Parathyroid adenoma (tissue), 2 donors: ENCODE measurements around the gene ZDHHC11B.
A peak's percentile ranks its signal among the peaks of the same experiment; 100 is the strongest.
"Not testable (repeated sequence)": the region's sequence is repeated elsewhere in the genome, so short reads cannot be mapped to it uniquely, and the experiment has no call there.

ENCODE experiments used
- H2AFZ ChIP-seq: fragments of 300-600 bp; sonication (generic); one replicate; pipeline ENCODE4 v1.7.0; 2017; ENCODE audit warnings: antibody characterized with exemption, mild to moderate bottlenecking
- H3K27ac ChIP-seq: fragments of 300-600 bp; sonication (generic); one replicate; pipeline ENCODE4 v1.7.0; 2017
- H3K27me3 ChIP-seq: fragments of 300-600 bp; sonication (generic); one replicate; pipeline ENCODE4 v1.7.0; 2017; ENCODE audit warnings: low read length; ENCODE audit not compliant: control insufficient read depth, insufficient read depth
- H3K36me3 ChIP-seq: fragments of 300-600 bp; sonication (generic); one replicate; pipeline ENCODE4 v1.7.0; 2017; ENCODE audit warnings: low read length; ENCODE audit not compliant: control insufficient read depth, insufficient read depth
- H3K4me1 ChIP-seq: fragments of 300-600 bp; sonication (generic); one replicate; pipeline ENCODE4 v1.7.0; 2017; ENCODE audit warnings: control low read depth
- H3K4me2 ChIP-seq: fragments of 300-600 bp; sonication (generic); one replicate; pipeline ENCODE4 v1.7.0; 2017; ENCODE audit warnings: low read length
- H3K4me3 ChIP-seq: fragments of 300-600 bp; sonication (generic); one replicate; pipeline ENCODE4 v1.7.0; 2017; ENCODE audit warnings: low read depth, low read length
- H3K79me2 ChIP-seq: fragments of 300-600 bp; sonication (generic); one replicate; pipeline ENCODE4 v1.7.0; 2017; ENCODE audit warnings: control low read depth
- H3K9ac ChIP-seq: fragments of 300-600 bp; sonication (generic); one replicate; pipeline ENCODE4 v1.7.0; 2017; ENCODE audit warnings: mild to moderate bottlenecking
- H3K9me3 ChIP-seq: fragments of 300-600 bp; sonication (generic); one replicate; pipeline ENCODE4 v1.7.0; 2017; ENCODE audit warnings: low read length; ENCODE audit not compliant: control insufficient read depth
- CTCF ChIP-seq: fragments of 300-600 bp; sonication (generic); IDR thresholded peaks from one replicate; pipeline ENCODE4 v1.7.0; 2017; ENCODE audit warnings: antibody characterized with exemption, mild to moderate bottlenecking
- donor health status: primary hyperparathyroidism.

Gene ZDHHC11B

GRCh38 chr5:696191-696590, 88.3 kb downstream of the ZDHHC11B start:
- H3K9ac ChIP-seq, H3K27me3 ChIP-seq, H3K9me3 ChIP-seq, H3K27ac ChIP-seq, H3K4me1 ChIP-seq, H2AFZ ChIP-seq, H3K4me3 ChIP-seq, H3K36me3 ChIP-seq, H3K4me2 ChIP-seq, H3K79me2 ChIP-seq: not testable (repeated sequence)

GRCh38 chr5:695475-695874, 89.1 kb downstream of the ZDHHC11B start:
- not testable (repeated sequence) for H3K36me3 ChIP-seq, H3K4me3 ChIP-seq

GRCh38 chr5:694042-694431, 90.5 kb downstream of the ZDHHC11B start:
- Histone ChIP-seq H3K9ac (peak overlapping the region; percentile 61), H3K4me2 (peak overlapping the region; percentile 44), H2AFZ (peak overlapping the region; percentile 93)
- H3K4me3 ChIP-seq, H3K4me1 ChIP-seq, H3K27me3 ChIP-seq, H3K36me3 ChIP-seq, H3K79me2 ChIP-seq, H3K9me3 ChIP-seq, H3K27ac ChIP-seq: not testable (repeated sequence)

More at GRCh38 chr5:695475-695874, 89.1 kb downstream of the ZDHHC11B start:
- H3K4me2 ChIP-seq, H3K9me3 ChIP-seq, H3K79me2 ChIP-seq, H3K27me3 ChIP-seq, H3K4me1 ChIP-seq, H3K9ac ChIP-seq, H2AFZ ChIP-seq, H3K27ac ChIP-seq: not testable (repeated sequence)

- not testable (repeated sequence) for H3K79me2 ChIP-seq, H3K9me3 ChIP-seq, H3K27me3 ChIP-seq, H3K4me1 ChIP-seq, H3K36me3 ChIP-seq
- Histone ChIP-seq H3K9ac (peak within 1 kb of the TSS; percentile 61), H3K27ac (peak within 1 kb of the TSS; percentile 60), H3K4me2 (peak within 1 kb of the TSS; percentile 75), H3K4me3 (peak within 1 kb of the TSS; percentile 57), H2AFZ (peak within 1 kb of the TSS; percentile 93)
Observed at GRCh38 chr5:693271-694041, 91.1 kb downstream of the ZDHHC11B start, which contains the start of gene TPPP. Gene TPPP (minus strand): TSS chr5:693352. CDS start chr5:678060, 15,292 bp downstream.

- H3K27me3 ChIP-seq, H3K79me2 ChIP-seq, H3K9me3 ChIP-seq, H3K36me3 ChIP-seq, H3K4me1 ChIP-seq, H3K27ac ChIP-seq, H3K9ac ChIP-seq: not testable (repeated sequence)
- Histone ChIP-seq H3K4me3 (peak overlapping the region; percentile 49), H3K4me2 (peak overlapping the region; percentile 75), H2AFZ (peak overlapping the region; percentile 54)
Observed at GRCh38 chr5:692529-693041, 91.9 kb downstream of the ZDHHC11B start.

- H3K79me2 ChIP-seq = no peaks in the 10 kb centered on the region
- H3K4me2 ChIP-seq = peak overlapping the region; percentile 75
- peak overlapping the region; percentile 49 for H3K4me3 ChIP-seq
- no peak overlapping the region for H3K9ac ChIP-seq
- peaks cover 3% of the 10 kb centered on the region for H3K4me1 ChIP-seq
- no peak overlapping the region for H3K27ac ChIP-seq
- H3K36me3 ChIP-seq = no peaks in the 10 kb centered on the region
- H3K9me3 ChIP-seq = no peaks in the 10 kb centered on the region
- no peaks in the 10 kb centered on the region for H3K27me3 ChIP-seq
- no peak for TF ChIP-seq CTCF
- no peak overlapping the region for H2AFZ ChIP-seq
Observed at GRCh38 chr5:691817-692528, 92.6 kb downstream of the ZDHHC11B start.

- H3K27ac ChIP-seq, H3K4me3 ChIP-seq, H3K9me3 ChIP-seq: not testable (repeated sequence)
Observed at GRCh38 chr5:691049-691448, 93.5 kb downstream of the ZDHHC11B start.

GRCh38 chr5:690293-690692, 94.2 kb downstream of the ZDHHC11B start:
- H3K27me3 ChIP-seq, H3K4me3 ChIP-seq, H3K4me2 ChIP-seq, H3K4me1 ChIP-seq, H3K9me3 ChIP-seq, H2AFZ ChIP-seq, H3K9ac ChIP-seq, H3K27ac ChIP-seq, H3K79me2 ChIP-seq, H3K36me3 ChIP-seq: not testable (repeated sequence)

More at GRCh38 chr5:691049-691448, 93.5 kb downstream of the ZDHHC11B start:
- not testable (repeated sequence) for H3K27me3 ChIP-seq, H2AFZ ChIP-seq, H3K36me3 ChIP-seq, H3K9ac ChIP-seq, H3K79me2 ChIP-seq, H3K4me2 ChIP-seq, H3K4me1 ChIP-seq

- H3K27ac ChIP-seq, H3K9me3 ChIP-seq, H3K36me3 ChIP-seq, H3K4me2 ChIP-seq, H3K4me1 ChIP-seq, H3K9ac ChIP-seq, H3K27me3 ChIP-seq, H3K4me3 ChIP-seq, H3K79me2 ChIP-seq, H2AFZ ChIP-seq: not testable (repeated sequence)
Observed at GRCh38 chr5:688348-689010, 96.0 kb downstream of the ZDHHC11B start.
